Tibial nerve (tissue), 4 donors: ENCODE data around the gene CALD1. TPM values are rescaled to one million over a fixed set of nuclear protein-coding genes. Genes with fewer than 3 reads are reported as not detected.
A peak's percentile ranks its signal among the peaks of the same experiment; 100 is the strongest.
"Not testable (repeated sequence)": the region's sequence is repeated elsewhere in the genome, so short reads cannot be mapped to it uniquely, and the experiment has no call there.

Source experiments
- DNase-seq, 2 donors: peaks; one replicate each; pipeline ENCODE4 v3.0.0-alpha.2; 2019; ENCODE audit warnings: low spot score in 2 of 2
- H3K27ac ChIP-seq, 4 donors: fragments of 200-600 bp; sonication (generic) in 3 of 4; one replicate each; pipeline ENCODE4 v1.5.1; 2017 to 2019; ENCODE audit warnings: mild to moderate bottlenecking in 1 of 4
- H3K27me3 ChIP-seq, 2 donors: fragments of 200-600 bp; sonication (generic) in 1 of 2; one replicate each; pipeline versions ENCODE4 v1.5.1 to v1.6.0; 2017 to 2019
- H3K36me3 ChIP-seq, 3 donors: fragments of 200-600 bp; sonication (generic); one replicate each; pipeline ENCODE4 v1.5.1; 2018 to 2019
- H3K4me1 ChIP-seq, 4 donors: fragments of 200-600 bp; sonication (generic) in 3 of 4; one replicate each; pipeline ENCODE4 v1.5.1; 2017 to 2019
- H3K4me3 ChIP-seq, 4 donors: fragments of 200-600 bp; sonication (generic) in 3 of 4; one replicate each; pipeline ENCODE4 v1.5.1; 2017 to 2019; ENCODE audit warnings: mild to moderate bottlenecking in 1 of 4, moderate library complexity in 1 of 4
- H3K9me3 ChIP-seq, 4 donors: fragments of 200-600 bp; sonication (generic) in 3 of 4; one replicate each; pipeline ENCODE4 v1.5.1; 2017 to 2019
- EP300 ChIP-seq, 2 donors: sonication (generic); formaldehyde crosslinking; IDR thresholded peaks; one replicate each; pipeline ENCODE4 v1.6.1; 2017; ENCODE audit warnings: antibody characterized with exemption in 2 of 2, mild to moderate bottlenecking in 1 of 2
- POLR2A ChIP-seq, 2 donors: fragments of 450-650 bp; IDR thresholded peaks; one replicate each; pipeline ENCODE4 v1.6.1; 2017; ENCODE audit warnings: antibody characterized with exemption in 2 of 2, mild to moderate bottlenecking in 2 of 2, moderate library complexity in 2 of 2
- WGBS, 2 donors: methylation state at CpG; one replicate each; pipeline ENCODE4 v1.1.5; 2018; 5-methylcytosine and 5-hydroxymethylcytosine counted together
- total RNA-seq, 4 donors: library from RNA; depleted of rRNA; stranded (reverse); fragments of >200 nt; gene quantifications; one replicate each; pipeline ENCODE4 v1.1.0, GENCODE V29; 2016
- TF ChIP-seq, protein P1 (sequence below), 5 experiments: fragments of 200-600 bp in 3 of 5; fragments of 450-650 bp in 2 of 5; sonication (generic) in 3 of 5; IDR thresholded peaks; one replicate each; pipeline ENCODE4 v1.5.1; 2016 to 2019; ENCODE audit warnings: antibody characterized with exemption in 5 of 5, mild to moderate bottlenecking in 3 of 5, moderate library complexity in 2 of 5

Gene CALD1
- total RNA-seq, 4 donors from 2014 or later = 320 to 870 (median 433) TPM

DNA sequence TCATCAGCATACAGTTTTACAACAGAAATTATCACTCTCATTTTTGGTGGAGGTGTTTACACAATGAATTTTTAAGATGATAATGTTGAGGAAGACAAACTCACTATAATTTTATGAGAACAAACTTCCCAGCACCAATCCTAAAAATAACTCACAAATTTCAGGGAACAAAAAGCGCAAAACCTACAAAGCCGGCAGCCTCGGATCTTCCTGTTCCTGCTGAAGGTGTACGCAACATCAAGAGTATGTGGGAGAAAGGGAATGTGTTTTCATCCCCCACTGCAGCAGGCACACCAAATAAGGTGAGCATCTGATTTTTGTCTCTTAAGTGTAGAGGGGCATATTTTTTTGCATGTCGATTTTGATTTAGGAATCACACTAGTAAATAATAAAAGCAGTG is 180.4 kb downstream of the CALD1 start:
- 93 to 95% methylated on average over 5 of the region's 5 CpGs for WGBS, 2 donors
- H3K9me3 ChIP-seq = no peaks in the 10 kb centered on the region
- no peak overlapping the region for H3K4me3 ChIP-seq
- no peak overlapping the region for H3K27ac ChIP-seq
- peaks cover 0 to 16% (median 0%) of the 10 kb centered on the region in 4 donors for H3K4me1 ChIP-seq
- no peaks in the 10 kb centered on the region for H3K27me3 ChIP-seq
- H3K36me3 ChIP-seq = peaks cover 3 to 87% (median 4%) of the 10 kb centered on the region in 3 donors
- TF ChIP-seq POLR2A (IDR thresholded peaks at IDR 0.05) (no peak), EP300 (IDR thresholded peaks at IDR 0.05) (no peak)
- TF ChIP-seq, protein P1, sequence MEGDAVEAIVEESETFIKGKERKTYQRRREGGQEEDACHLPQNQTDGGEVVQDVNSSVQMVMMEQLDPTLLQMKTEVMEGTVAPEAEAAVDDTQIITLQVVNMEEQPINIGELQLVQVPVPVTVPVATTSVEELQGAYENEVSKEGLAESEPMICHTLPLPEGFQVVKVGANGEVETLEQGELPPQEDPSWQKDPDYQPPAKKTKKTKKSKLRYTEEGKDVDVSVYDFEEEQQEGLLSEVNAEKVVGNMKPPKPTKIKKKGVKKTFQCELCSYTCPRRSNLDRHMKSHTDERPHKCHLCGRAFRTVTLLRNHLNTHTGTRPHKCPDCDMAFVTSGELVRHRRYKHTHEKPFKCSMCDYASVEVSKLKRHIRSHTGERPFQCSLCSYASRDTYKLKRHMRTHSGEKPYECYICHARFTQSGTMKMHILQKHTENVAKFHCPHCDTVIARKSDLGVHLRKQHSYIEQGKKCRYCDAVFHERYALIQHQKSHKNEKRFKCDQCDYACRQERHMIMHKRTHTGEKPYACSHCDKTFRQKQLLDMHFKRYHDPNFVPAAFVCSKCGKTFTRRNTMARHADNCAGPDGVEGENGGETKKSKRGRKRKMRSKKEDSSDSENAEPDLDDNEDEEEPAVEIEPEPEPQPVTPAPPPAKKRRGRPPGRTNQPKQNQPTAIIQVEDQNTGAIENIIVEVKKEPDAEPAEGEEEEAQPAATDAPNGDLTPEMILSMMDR (IDR thresholded peaks at IDR 0.05) = no peak
- DNase-seq = no peak

DNA sequence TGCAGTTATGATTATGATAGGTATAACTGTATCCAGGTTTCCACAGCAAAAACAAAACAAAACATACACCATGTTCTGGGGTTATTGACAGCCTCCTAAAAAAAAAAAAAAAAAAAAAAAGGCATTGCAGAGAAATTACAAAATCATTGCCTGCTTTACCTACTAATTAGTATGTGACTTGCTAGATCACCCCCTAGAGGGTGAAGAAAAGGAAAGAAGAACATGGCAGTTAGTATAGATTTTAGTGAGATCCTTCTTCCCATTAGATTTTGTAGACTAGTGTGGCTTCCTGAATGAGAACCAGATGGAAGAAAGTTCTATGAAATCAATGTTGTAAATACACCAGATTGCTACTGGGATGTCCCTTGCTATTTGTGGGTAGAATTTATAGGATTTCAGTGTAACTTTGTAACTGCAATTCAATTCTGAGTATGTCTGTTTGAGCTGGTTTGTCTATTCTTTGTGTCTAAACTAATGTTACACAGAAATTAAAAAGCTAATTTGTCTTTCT is 182.9 kb downstream of the CALD1 start:
- H3K4me1 ChIP-seq = peaks cover 0 to 16% (median 0%) of the 10 kb centered on the region in 4 donors
- DNase-seq = no peak
- H3K27me3 ChIP-seq = no peaks in the 10 kb centered on the region
- peaks cover 5 to 87% (median 7%) of the 10 kb centered on the region in 3 donors for H3K36me3 ChIP-seq
- TF ChIP-seq, protein P1 (IDR thresholded peaks at IDR 0.05) = no peak
- no peak for TF ChIP-seq EP300 (IDR thresholded peaks at IDR 0.05)
- no peak for TF ChIP-seq POLR2A (IDR thresholded peaks at IDR 0.05)
- H3K9me3 ChIP-seq = no peaks in the 10 kb centered on the region
- H3K27ac ChIP-seq = peak overlapping the region in 2 of 4 donors; percentile 3 to 19
- no peak overlapping the region for H3K4me3 ChIP-seq

DNA sequence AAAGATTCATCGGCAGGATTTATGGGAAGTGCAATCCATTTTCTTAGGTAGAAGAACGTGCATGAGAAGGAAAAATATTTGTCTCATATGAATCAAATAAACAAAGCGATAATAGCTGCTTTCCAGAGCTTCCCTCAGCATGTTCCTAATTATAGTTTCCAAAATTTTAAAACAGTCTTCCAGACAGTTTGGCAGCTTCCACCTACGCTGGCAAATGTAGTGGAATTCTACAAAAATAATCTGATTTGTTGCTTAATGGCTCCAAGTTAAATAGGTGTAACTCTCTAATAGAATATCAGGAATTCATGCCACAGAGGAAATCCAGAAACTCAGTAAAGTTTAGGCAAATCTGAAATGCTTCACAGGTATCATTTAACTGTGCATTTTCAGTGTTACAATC is 183.6 kb downstream of the CALD1 start:
- Histone ChIP-seq H3K27me3 (no peaks in the 10 kb centered on the region), H3K36me3 (peaks cover 5 to 88% (median 7%) of the 10 kb centered on the region in 3 donors), H3K9me3 (no peaks in the 10 kb centered on the region), H3K4me3 (no peak overlapping the region), H3K4me1 (peaks cover 0 to 16% (median 0%) of the 10 kb centered on the region in 4 donors), H3K27ac (peak overlapping the region in 1 of 4 donors; percentile 3)
- DNase-seq = no peak
- no peak for TF ChIP-seq EP300 (IDR thresholded peaks at IDR 0.05)
- TF ChIP-seq, protein P1 (IDR thresholded peaks at IDR 0.05) = no peak
- WGBS, 2 donors = 55 to 58% methylated on average over 4 of the region's 4 CpGs

DNA sequence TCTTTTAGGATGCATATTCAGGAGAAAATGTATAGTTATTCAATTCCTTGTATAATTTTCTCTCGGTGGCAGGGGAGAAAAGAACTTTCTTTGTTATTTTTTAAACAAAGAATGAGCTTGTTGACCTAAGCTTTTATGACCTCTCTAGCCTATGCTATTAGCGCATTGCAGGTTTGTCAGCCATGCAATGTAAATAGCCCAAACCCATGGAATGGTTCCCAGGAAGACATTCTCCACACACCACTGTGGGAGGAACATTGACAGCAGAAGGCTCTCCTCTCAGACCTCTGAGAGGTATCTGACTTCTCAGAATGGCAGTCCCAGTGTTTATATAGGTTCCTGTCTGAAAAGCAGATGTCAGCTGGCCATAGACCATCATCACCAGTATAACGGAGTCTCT is 187.3 kb downstream of the CALD1 start:
- H3K4me3 ChIP-seq = no peak overlapping the region
- 61 to 68% methylated on average over 3 of the region's 3 CpGs for WGBS, 2 donors
- H3K36me3 ChIP-seq = peaks cover 2 to 76% (median 7%) of the 10 kb centered on the region in 3 donors
- TF ChIP-seq EP300 (IDR thresholded peaks at IDR 0.05) = no peak
- TF ChIP-seq POLR2A (IDR thresholded peaks at IDR 0.05) = no peak
- TF ChIP-seq, protein P1 (IDR thresholded peaks at IDR 0.05) = no peak
- H3K9me3 ChIP-seq = no peaks in the 10 kb centered on the region
- peaks cover 0 to 16% (median 0%) of the 10 kb centered on the region in 4 donors for H3K4me1 ChIP-seq
- no peak for DNase-seq
- H3K27ac ChIP-seq = no peak overlapping the region
- H3K27me3 ChIP-seq = no peaks in the 10 kb centered on the region

DNA sequence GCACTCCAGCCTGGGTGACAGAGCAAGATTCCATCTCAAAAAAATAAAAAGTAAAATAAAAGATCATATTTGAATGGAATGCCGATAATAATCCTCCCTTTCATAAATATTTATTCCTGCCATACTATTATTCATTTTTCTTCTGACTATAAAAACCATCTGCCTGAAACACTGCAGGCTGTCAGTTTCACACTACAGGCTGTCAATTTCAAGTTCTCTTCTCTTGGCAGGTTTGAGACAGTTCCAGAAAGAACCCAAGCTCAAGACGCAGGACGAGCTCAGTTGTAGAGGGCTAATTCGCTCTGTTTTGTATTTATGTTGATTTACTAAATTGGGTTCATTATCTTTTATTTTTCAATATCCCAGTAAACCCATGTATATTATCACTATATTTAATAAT is 188.7 kb downstream of the CALD1 start:
- Histone ChIP-seq H3K4me1 (peaks cover 0 to 7% (median 0%) of the 10 kb centered on the region in 4 donors), H3K36me3 (peaks cover 2 to 71% (median 7%) of the 10 kb centered on the region in 3 donors), H3K4me3 (no peak overlapping the region), H3K27ac (no peak overlapping the region), H3K27me3 (no peaks in the 10 kb centered on the region), H3K9me3 (no peaks in the 10 kb centered on the region)
- WGBS, 2 donors = 88 to 91% methylated on average over 4 of the region's 4 CpGs
- DNase-seq = no peak
- TF ChIP-seq POLR2A (IDR thresholded peaks at IDR 0.05) = no peak

GRCh38 chr7:134981645-134982044 is 202.2 kb downstream of the CALD1 start:
- not testable (repeated sequence) for H3K27me3 ChIP-seq, H3K27ac ChIP-seq, H3K4me1 ChIP-seq, DNase-seq, H3K36me3 ChIP-seq, H3K4me3 ChIP-seq
- WGBS, 2 donors = 96 to 99% methylated on average over 3 of the region's 3 CpGs
- H3K9me3 ChIP-seq = peaks cover 0 to 31% (median 0%) of the 10 kb centered on the region in 4 donors
